ENCODE results near the gene TAS2R43.
"Not testable (repeated sequence)": the region's sequence is repeated elsewhere in the genome, so short reads cannot be mapped to it uniquely, and the experiment has no call there.

The TAS2R43 gene

GRCh38 chr12:11107719-11108118, 15.6 kb upstream of the TAS2R43 start:
- Histone ChIP-seq H3K27me3 (ENCODE audit: control insufficient read depth, insufficient read depth, low read length, poor library complexity, severe bottlenecking) (no peaks in the 10 kb centered on the region), H3K36me3 (ENCODE audit: control insufficient read depth, insufficient read depth, low read length) (no peaks in the 10 kb centered on the region), H3K9me3 (ENCODE audit: control insufficient read depth, low read length) (no peaks in the 10 kb centered on the region), H3K4me3 (ENCODE audit: insufficient read depth, low read depth, low read length) (no peak overlapping the region), H3K27ac (ENCODE audit: insufficient read depth, low read depth, low read length, poor library complexity, severe bottlenecking) (no peak overlapping the region), H3K4me1 (ENCODE audit: control insufficient read depth, insufficient read depth, low read length) (no peaks in the 10 kb centered on the region)
- WGBS, 2 experiments, result 91 to 96% methylated on average over 1 of the region's 1 CpG

- Histone ChIP-seq H3K9me3 (ENCODE audit: control insufficient read depth, low read length) (no peaks in the 10 kb centered on the region), H3K27ac (ENCODE audit: insufficient read depth, low read depth, low read length, poor library complexity, severe bottlenecking) (no peak overlapping the region), H3K27me3 (ENCODE audit: control insufficient read depth, insufficient read depth, low read length, poor library complexity, severe bottlenecking) (no peaks in the 10 kb centered on the region), H3K4me3 (ENCODE audit: insufficient read depth, low read depth, low read length) (no peak overlapping the region), H3K36me3 (ENCODE audit: control insufficient read depth, insufficient read depth, low read length) (no peaks in the 10 kb centered on the region), H3K4me1 (ENCODE audit: control insufficient read depth, insufficient read depth, low read length) (no peaks in the 10 kb centered on the region)
- WGBS, 2 experiments, result no CpG with 5 or more reads among the region's 2 CpGs
Measured at GRCh38 chr12:11106288-11106687, 14.2 kb upstream of the TAS2R43 start.

- no peaks in the 10 kb centered on the region for H3K9me3 ChIP-seq (ENCODE audit: control insufficient read depth, low read length)
- no peaks in the 10 kb centered on the region for H3K36me3 ChIP-seq (ENCODE audit: control insufficient read depth, insufficient read depth, low read length)
- H3K27ac ChIP-seq (ENCODE audit: insufficient read depth, low read depth, low read length, poor library complexity, severe bottlenecking), result no peak overlapping the region
- WGBS, 2 experiments, result 100% methylated on average over 1 of the region's 2 CpGs; no CpG with 5 or more reads in 1 of the 2 experiments
- H3K4me3 ChIP-seq (ENCODE audit: insufficient read depth, low read depth, low read length), result no peak overlapping the region
- no peaks in the 10 kb centered on the region for H3K4me1 ChIP-seq (ENCODE audit: control insufficient read depth, insufficient read depth, low read length)
- H3K27me3 ChIP-seq (ENCODE audit: control insufficient read depth, insufficient read depth, low read length, poor library complexity, severe bottlenecking), result no peaks in the 10 kb centered on the region
Measured at GRCh38 chr12:11105546-11105945, 13.4 kb upstream of the TAS2R43 start.

- H3K27me3 ChIP-seq (ENCODE audit: control insufficient read depth, insufficient read depth, low read length, poor library complexity, severe bottlenecking); H3K4me1 ChIP-seq (ENCODE audit: control insufficient read depth, insufficient read depth, low read length); H3K36me3 ChIP-seq (ENCODE audit: control insufficient read depth, insufficient read depth, low read length); H3K27ac ChIP-seq (ENCODE audit: insufficient read depth, low read depth, low read length, poor library complexity, severe bottlenecking); H3K9me3 ChIP-seq (ENCODE audit: control insufficient read depth, low read length); H3K4me3 ChIP-seq (ENCODE audit: insufficient read depth, low read depth, low read length): not testable (repeated sequence)
- no CpG with 5 or more reads among the region's 2 CpGs for WGBS, 2 experiments
Measured at GRCh38 chr12:11094910-11095309, 2.8 kb upstream of the TAS2R43 start.

GRCh38 chr12:11089246-11089645, 2.9 kb downstream of the TAS2R43 start:
- Histone ChIP-seq H3K4me1 (ENCODE audit: control insufficient read depth, insufficient read depth, low read length) (no peaks in the 10 kb centered on the region), H3K9me3 (ENCODE audit: control insufficient read depth, low read length) (no peaks in the 10 kb centered on the region), H3K4me3 (ENCODE audit: insufficient read depth, low read depth, low read length) (no peak overlapping the region), H3K36me3 (ENCODE audit: control insufficient read depth, insufficient read depth, low read length) (no peaks in the 10 kb centered on the region), H3K27ac (ENCODE audit: insufficient read depth, low read depth, low read length, poor library complexity, severe bottlenecking) (no peak overlapping the region), H3K27me3 (ENCODE audit: control insufficient read depth, insufficient read depth, low read length, poor library complexity, severe bottlenecking) (no peaks in the 10 kb centered on the region)
- WGBS, 2 experiments, result no CpG with 5 or more reads among the region's 5 CpGs

- Histone ChIP-seq H3K36me3 (ENCODE audit: control insufficient read depth, insufficient read depth, low read length) (no peaks in the 10 kb centered on the region), H3K9me3 (ENCODE audit: control insufficient read depth, low read length) (no peaks in the 10 kb centered on the region), H3K4me3 (ENCODE audit: insufficient read depth, low read depth, low read length) (no peak overlapping the region), H3K4me1 (ENCODE audit: control insufficient read depth, insufficient read depth, low read length) (no peaks in the 10 kb centered on the region), H3K27ac (ENCODE audit: insufficient read depth, low read depth, low read length, poor library complexity, severe bottlenecking) (no peak overlapping the region), H3K27me3 (ENCODE audit: control insufficient read depth, insufficient read depth, low read length, poor library complexity, severe bottlenecking) (no peaks in the 10 kb centered on the region)
- WGBS, 2 experiments, result no CpG with 5 or more reads among the region's 3 CpGs
Measured at GRCh38 chr12:11085419-11085818, 6.7 kb downstream of the TAS2R43 start.

GRCh38 chr12:11081987-11082386, 10.1 kb downstream of the TAS2R43 start:
- Histone ChIP-seq H3K4me1 (ENCODE audit: control insufficient read depth, insufficient read depth, low read length) (no peaks in the 10 kb centered on the region), H3K27me3 (ENCODE audit: control insufficient read depth, insufficient read depth, low read length, poor library complexity, severe bottlenecking) (no peaks in the 10 kb centered on the region), H3K27ac (ENCODE audit: insufficient read depth, low read depth, low read length, poor library complexity, severe bottlenecking) (no peak overlapping the region), H3K9me3 (ENCODE audit: control insufficient read depth, low read length) (no peaks in the 10 kb centered on the region), H3K4me3 (ENCODE audit: insufficient read depth, low read depth, low read length) (no peak overlapping the region), H3K36me3 (ENCODE audit: control insufficient read depth, insufficient read depth, low read length) (no peaks in the 10 kb centered on the region)
- WGBS, 2 experiments, result no CpG with 5 or more reads among the region's 2 CpGs

GRCh38 chr12:11078246-11078645, 13.9 kb downstream of the TAS2R43 start:
- Histone ChIP-seq H3K9me3 (ENCODE audit: control insufficient read depth, low read length) (no peaks in the 10 kb centered on the region), H3K27ac (ENCODE audit: insufficient read depth, low read depth, low read length, poor library complexity, severe bottlenecking) (no peak overlapping the region), H3K36me3 (ENCODE audit: control insufficient read depth, insufficient read depth, low read length) (no peaks in the 10 kb centered on the region), H3K4me3 (ENCODE audit: insufficient read depth, low read depth, low read length) (no peak overlapping the region), H3K27me3 (ENCODE audit: control insufficient read depth, insufficient read depth, low read length, poor library complexity, severe bottlenecking) (no peaks in the 10 kb centered on the region), H3K4me1 (ENCODE audit: control insufficient read depth, insufficient read depth, low read length) (no peaks in the 10 kb centered on the region)
- 100% methylated on average over 1 of the region's 1 CpG; no CpG with 5 or more reads in 1 of the 2 experiments for WGBS, 2 experiments

- WGBS, 2 experiments, result no CpG with 5 or more reads among the region's 3 CpGs
- Histone ChIP-seq H3K4me3 (ENCODE audit: insufficient read depth, low read depth, low read length) (no peak overlapping the region), H3K27me3 (ENCODE audit: control insufficient read depth, insufficient read depth, low read length, poor library complexity, severe bottlenecking) (no peaks in the 10 kb centered on the region), H3K4me1 (ENCODE audit: control insufficient read depth, insufficient read depth, low read length) (no peaks in the 10 kb centered on the region), H3K36me3 (ENCODE audit: control insufficient read depth, insufficient read depth, low read length) (no peaks in the 10 kb centered on the region), H3K9me3 (ENCODE audit: control insufficient read depth, low read length) (no peaks in the 10 kb centered on the region), H3K27ac (ENCODE audit: insufficient read depth, low read depth, low read length, poor library complexity, severe bottlenecking) (no peak overlapping the region)
Measured at GRCh38 chr12:11075642-11076041, 16.5 kb downstream of the TAS2R43 start.

- Histone ChIP-seq H3K27me3 (ENCODE audit: control insufficient read depth, insufficient read depth, low read length, poor library complexity, severe bottlenecking) (no peaks in the 10 kb centered on the region), H3K27ac (ENCODE audit: insufficient read depth, low read depth, low read length, poor library complexity, severe bottlenecking) (no peak overlapping the region), H3K4me1 (ENCODE audit: control insufficient read depth, insufficient read depth, low read length) (no peaks in the 10 kb centered on the region), H3K4me3 (ENCODE audit: insufficient read depth, low read depth, low read length) (no peak overlapping the region), H3K36me3 (ENCODE audit: control insufficient read depth, insufficient read depth, low read length) (no peaks in the 10 kb centered on the region), H3K9me3 (ENCODE audit: control insufficient read depth, low read length) (no peaks in the 10 kb centered on the region)
- WGBS, 2 experiments, result 45 to 50% methylated on average over 4 of the region's 4 CpGs
Measured at GRCh38 chr12:11071414-11071813, 20.7 kb downstream of the TAS2R43 start.

GRCh38 chr12:11070999-11071398, 21.1 kb downstream of the TAS2R43 start:
- no peaks in the 10 kb centered on the region for H3K27me3 ChIP-seq (ENCODE audit: control insufficient read depth, insufficient read depth, low read length, poor library complexity, severe bottlenecking)
- H3K36me3 ChIP-seq (ENCODE audit: control insufficient read depth, insufficient read depth, low read length), result no peaks in the 10 kb centered on the region
- 0% methylated on average over 1 of the region's 1 CpG for WGBS, 2 experiments
- H3K4me3 ChIP-seq (ENCODE audit: insufficient read depth, low read depth, low read length), result no peak overlapping the region
- no peaks in the 10 kb centered on the region for H3K9me3 ChIP-seq (ENCODE audit: control insufficient read depth, low read length)
- H3K4me1 ChIP-seq (ENCODE audit: control insufficient read depth, insufficient read depth, low read length), result no peaks in the 10 kb centered on the region
- no peak overlapping the region for H3K27ac ChIP-seq (ENCODE audit: insufficient read depth, low read depth, low read length, poor library complexity, severe bottlenecking)

All from ectodermal cell (in vitro differentiated cells).